ENCODE results near the gene CD248. TPM values are rescaled to one million over a fixed set of nuclear protein-coding genes. Genes with fewer than 3 reads are reported as not detected.

The CD248 gene
- total RNA-seq, 1 donor from 2014 or later: 11.4 TPM

DNA sequence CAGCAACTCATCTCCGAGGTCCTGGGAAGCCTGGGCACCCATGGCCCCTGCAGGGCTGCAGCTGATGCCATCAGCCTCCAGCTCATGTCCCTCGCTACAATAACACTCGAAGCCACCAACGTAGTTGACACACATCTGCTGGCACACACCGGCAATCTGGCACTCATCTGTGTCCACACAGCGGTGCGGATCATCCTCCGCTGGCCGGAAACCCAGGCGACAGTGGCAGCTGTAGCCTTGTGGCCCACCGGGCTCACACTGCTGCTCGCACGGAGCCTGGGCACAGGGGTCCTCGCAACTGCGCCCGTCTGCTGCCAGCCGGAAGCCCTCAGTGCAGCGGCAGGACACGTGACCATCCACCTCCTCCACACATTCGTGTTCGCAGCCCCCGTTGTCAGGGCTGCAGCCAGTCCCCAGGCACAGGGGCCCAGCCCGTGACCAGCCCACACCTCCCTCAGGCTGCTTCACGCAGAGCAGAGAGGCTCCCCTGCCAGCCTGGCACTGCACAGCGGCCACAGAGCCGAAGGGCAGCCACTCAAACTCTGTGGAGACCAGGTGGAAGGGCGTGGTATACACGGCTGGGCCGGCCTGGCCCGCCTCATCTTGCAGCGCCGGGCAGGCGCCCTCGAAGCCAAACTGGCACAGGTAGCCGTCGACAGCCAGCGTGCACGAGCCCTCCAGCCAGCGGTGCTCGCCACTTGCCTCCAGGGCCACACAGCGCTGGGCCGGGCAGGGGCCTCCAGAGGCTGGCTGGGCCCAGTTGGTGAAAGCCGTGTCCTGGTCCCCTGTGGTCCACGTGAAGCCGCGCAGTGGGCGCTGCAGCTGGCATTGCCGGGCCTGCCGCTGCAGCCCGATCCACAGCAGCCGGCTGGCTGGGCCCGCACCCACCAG is 678 bp downstream of the CD248 start:
- peak overlapping the region; percentile 82 for H3K27ac Mint-ChIP-seq (ENCODE audit: unreplicated experiment)
- peaks cover 29% of the 10 kb centered on the region for H3K27me3 Mint-ChIP-seq (ENCODE audit: unreplicated experiment)
- H3K4me1 Mint-ChIP-seq (ENCODE audit: low read depth, unreplicated experiment): peaks cover 47% of the 10 kb centered on the region
- peaks cover 32% of the 10 kb centered on the region for H3K9me3 Mint-ChIP-seq (ENCODE audit: unreplicated experiment)
- TF ChIP-seq, protein P1, sequence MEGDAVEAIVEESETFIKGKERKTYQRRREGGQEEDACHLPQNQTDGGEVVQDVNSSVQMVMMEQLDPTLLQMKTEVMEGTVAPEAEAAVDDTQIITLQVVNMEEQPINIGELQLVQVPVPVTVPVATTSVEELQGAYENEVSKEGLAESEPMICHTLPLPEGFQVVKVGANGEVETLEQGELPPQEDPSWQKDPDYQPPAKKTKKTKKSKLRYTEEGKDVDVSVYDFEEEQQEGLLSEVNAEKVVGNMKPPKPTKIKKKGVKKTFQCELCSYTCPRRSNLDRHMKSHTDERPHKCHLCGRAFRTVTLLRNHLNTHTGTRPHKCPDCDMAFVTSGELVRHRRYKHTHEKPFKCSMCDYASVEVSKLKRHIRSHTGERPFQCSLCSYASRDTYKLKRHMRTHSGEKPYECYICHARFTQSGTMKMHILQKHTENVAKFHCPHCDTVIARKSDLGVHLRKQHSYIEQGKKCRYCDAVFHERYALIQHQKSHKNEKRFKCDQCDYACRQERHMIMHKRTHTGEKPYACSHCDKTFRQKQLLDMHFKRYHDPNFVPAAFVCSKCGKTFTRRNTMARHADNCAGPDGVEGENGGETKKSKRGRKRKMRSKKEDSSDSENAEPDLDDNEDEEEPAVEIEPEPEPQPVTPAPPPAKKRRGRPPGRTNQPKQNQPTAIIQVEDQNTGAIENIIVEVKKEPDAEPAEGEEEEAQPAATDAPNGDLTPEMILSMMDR (IDR thresholded peaks at IDR 0.05; ENCODE audit: partially characterized antibody, unreplicated experiment): no peak
- no peak for DNase-seq
- peak overlapping the region; percentile 55 for H3K4me3 Mint-ChIP-seq (ENCODE audit: unreplicated experiment)
- no peaks in the 10 kb centered on the region for H3K36me3 Mint-ChIP-seq (ENCODE audit: unreplicated experiment)

DNA sequence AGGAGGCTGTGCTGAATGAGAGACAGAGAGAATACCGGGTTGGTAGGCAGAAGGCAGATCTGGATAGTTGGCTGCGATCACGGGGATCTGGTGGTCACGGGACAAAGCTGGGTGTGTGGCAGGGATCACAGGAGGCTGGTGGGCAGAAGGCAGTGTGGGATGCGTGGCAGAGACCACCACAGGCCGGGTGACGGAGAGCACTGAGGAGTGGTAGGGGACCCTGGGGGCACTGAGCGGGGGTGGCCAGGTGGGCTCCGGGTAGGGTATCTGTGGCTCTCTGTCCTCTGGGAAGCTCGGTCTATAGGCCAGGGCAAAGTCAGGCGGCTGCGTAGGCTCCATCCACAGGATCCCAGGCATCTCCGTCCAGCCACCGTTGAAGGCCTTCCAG is 1.4 kb downstream of the CD248 start:
- Mint-ChIP-seq H3K36me3 (ENCODE audit: unreplicated experiment) (no peaks in the 10 kb centered on the region), H3K9me3 (ENCODE audit: unreplicated experiment) (peaks cover 32% of the 10 kb centered on the region), H3K27ac (ENCODE audit: unreplicated experiment) (peak overlapping the region; percentile 82), H3K4me3 (ENCODE audit: unreplicated experiment) (peak overlapping the region; percentile 71), H3K27me3 (ENCODE audit: unreplicated experiment) (peaks cover 29% of the 10 kb centered on the region), H3K4me1 (ENCODE audit: low read depth, unreplicated experiment) (peaks cover 50% of the 10 kb centered on the region)
- TF ChIP-seq, protein P1 (IDR thresholded peaks at IDR 0.05; ENCODE audit: partially characterized antibody, unreplicated experiment): no peak
- DNase-seq: no peak

DNA sequence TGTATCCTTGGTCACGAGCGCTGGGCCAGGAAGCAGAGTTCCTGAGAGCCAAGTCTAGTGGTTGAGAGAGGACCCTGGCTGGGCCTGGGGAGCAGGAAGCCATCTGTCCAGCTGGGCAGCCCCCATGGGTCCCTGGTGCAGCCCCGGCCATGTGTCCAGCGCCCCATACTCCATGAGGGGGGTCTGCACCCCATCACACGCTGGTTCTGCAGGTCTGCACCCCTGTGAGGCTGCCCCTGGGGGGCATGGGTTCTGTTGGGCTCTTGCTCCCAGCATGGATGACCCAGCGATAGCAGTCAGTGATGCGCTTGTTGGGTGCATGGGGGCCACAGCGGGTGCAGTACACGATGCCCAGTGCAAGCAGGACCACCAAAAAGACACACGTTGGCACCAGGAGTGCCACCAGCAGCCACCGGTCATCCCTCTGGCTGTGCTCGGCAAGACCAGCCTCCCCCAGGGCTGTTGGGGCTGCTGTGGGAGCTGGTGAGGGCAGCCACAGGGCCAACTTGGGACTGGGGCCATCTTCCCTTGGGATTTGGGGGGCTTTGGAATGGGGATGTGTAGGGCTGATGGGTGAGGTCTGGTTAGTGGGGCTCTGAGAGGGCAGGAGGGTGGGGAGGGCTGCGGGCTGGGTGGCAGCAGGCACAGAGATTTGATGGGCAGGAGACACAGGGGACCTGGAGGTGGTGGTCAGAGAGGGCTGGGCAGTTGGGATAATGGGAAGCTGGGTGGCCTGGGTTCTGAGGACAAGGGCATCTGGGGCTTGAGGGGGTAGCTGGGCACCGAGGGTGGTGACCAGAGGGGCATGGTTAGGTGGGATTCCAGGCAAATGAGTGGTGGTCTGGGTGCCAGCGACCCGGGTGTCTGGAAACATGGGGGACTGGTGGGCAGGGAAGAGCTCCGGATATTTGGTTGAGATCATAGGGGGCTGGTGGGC is 2.0 kb downstream of the CD248 start:
- H3K9me3 Mint-ChIP-seq (ENCODE audit: unreplicated experiment): peaks cover 26% of the 10 kb centered on the region
- TF ChIP-seq, protein P1 (IDR thresholded peaks at IDR 0.05; ENCODE audit: partially characterized antibody, unreplicated experiment): no peak
- peaks cover 51% of the 10 kb centered on the region for H3K4me1 Mint-ChIP-seq (ENCODE audit: low read depth, unreplicated experiment)
- peaks cover 29% of the 10 kb centered on the region for H3K27me3 Mint-ChIP-seq (ENCODE audit: unreplicated experiment)
- peak overlapping the region; percentile 97 for H3K27ac Mint-ChIP-seq (ENCODE audit: unreplicated experiment)
- DNase-seq: no peak
- H3K36me3 Mint-ChIP-seq (ENCODE audit: unreplicated experiment): no peaks in the 10 kb centered on the region
- H3K4me3 Mint-ChIP-seq (ENCODE audit: unreplicated experiment): peak overlapping the region; percentile 75

DNA sequence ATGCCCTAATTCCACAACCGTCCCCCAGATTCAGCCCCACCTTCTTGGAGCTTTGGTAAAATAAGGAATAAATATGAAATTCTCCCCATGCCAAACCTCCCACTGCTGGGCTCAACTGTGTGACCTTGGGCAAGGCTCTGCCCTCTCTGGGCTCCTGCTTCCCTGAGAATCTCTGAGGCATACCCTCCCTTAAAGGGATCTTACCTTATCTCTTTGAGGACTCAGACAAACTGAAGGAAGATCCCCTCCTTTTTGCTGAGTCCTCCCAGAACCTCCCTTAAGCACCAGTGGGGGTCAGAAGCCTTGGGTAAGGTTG is 2.7 kb downstream of the CD248 start:
- no peaks in the 10 kb centered on the region for H3K36me3 Mint-ChIP-seq (ENCODE audit: unreplicated experiment)
- peaks cover 25% of the 10 kb centered on the region for H3K9me3 Mint-ChIP-seq (ENCODE audit: unreplicated experiment)
- peak overlapping the region; percentile 75 for H3K4me3 Mint-ChIP-seq (ENCODE audit: unreplicated experiment)
- no peak for DNase-seq
- H3K4me1 Mint-ChIP-seq (ENCODE audit: low read depth, unreplicated experiment): peaks cover 55% of the 10 kb centered on the region
- H3K27me3 Mint-ChIP-seq (ENCODE audit: unreplicated experiment): peaks cover 27% of the 10 kb centered on the region
- H3K27ac Mint-ChIP-seq (ENCODE audit: unreplicated experiment): peak overlapping the region; percentile 97
- TF ChIP-seq, protein P1 (IDR thresholded peaks at IDR 0.05; ENCODE audit: partially characterized antibody, unreplicated experiment): no peak

Data from glutamatergic neuron (in vitro differentiated cells).